GM19099 (cell line): ENCODE measurements around the gene ERCC1.

ENCODE experiments used
- POLR2A ChIP-seq: IDR thresholded peaks from 3 replicates; pipeline ENCODE4 v1.6.1; 2011; ENCODE audit warnings: low read depth; ENCODE audit not compliant: insufficient read length; ENCODE audit errors: extremely low read depth

The ERCC1 gene

DNA sequence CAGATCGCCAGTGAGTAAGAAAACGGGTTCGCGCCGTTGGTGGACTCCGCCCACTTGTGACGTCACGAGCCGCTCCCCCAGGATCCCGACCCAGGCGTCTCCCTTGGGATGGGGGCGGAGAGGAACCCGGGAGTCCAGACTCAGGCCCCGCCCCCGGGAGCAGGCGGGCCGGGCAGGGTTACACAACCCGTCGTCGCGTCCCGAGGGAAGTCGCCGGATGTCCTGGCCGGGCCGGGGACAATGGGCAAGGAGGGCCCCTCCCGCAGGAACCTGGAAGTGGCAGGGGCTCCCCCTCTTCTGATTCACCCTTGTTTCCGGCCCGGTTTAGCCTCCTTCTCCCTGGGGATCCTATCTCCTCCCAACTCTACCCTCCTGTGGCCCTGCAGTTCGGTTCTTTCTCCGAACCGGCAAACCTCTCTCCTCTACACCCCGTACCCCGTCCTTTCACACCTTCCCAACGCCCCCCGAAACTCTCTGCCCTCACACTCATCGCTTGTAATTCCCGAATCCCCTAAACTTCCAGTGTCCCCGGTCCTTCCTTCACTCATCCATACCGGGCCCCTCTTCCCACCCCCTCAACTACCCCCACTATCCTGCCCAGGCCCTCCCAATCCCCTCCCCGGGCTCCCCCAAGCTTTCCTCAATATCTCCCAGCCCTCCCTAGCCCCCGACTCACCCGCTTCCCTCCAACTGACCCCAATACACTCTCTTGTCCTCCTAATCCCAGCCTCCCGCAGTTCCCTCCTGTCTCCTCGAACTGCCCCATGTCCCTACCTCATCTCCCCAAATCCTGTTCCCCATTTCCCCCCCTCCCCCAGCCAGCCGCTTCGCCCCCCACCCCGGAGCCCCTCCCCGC is 20.0 kb upstream of the ERCC1 start:
- TF ChIP-seq POLR2A: peak; percentile 35

DNA sequence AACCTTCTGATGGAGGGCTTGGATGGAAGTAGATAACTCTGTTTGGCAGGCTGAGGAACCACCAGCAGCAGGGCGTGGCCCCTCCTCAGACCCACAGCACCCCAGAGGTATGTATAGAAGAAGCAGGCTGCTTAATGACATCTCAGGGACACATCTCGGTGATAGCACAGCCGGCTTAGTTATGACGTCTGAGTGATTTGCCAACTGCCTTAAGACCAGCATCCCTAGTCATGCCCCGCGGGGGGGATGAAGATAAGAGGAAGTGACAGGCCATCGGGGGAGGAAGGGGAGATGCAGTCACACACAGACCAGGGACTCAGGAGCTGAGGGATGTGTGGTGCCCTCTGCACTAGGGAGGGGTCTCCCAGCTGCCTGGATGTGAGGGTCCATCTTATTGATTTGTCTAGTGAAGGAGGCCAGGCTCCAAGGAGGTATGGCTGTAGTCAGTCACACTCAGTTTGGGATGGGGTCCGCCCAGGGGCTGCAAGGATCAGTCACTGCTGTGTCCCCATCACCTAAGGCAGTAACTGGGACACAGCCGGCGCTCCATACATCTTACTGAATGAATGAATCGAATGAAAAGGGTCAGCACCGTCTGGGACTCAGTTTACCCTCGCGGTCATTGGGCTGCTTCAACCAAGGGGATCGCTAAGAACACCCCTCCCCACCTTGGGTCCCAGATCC is 19.2 kb upstream of the ERCC1 start:
- no peak for TF ChIP-seq POLR2A

DNA sequence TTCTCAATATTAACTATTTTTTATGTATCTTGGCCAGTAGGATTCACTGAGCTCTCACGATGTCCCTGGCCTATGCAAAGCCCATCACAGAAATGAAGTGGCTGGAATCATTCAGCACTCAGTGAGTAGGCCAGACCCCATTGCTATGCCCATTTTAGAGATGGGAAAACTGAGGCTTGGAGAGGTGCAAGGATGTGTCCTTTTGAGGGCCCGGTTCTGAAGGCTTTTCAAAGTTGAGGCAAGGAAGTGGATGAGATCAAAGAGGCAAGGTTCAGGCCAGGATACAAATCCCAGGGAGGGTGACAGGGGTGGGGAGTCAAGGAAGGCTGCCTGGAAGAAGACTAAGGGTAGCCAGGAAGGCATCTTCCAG is 18.7 kb upstream of the ERCC1 start:
- TF ChIP-seq POLR2A: no peak

DNA sequence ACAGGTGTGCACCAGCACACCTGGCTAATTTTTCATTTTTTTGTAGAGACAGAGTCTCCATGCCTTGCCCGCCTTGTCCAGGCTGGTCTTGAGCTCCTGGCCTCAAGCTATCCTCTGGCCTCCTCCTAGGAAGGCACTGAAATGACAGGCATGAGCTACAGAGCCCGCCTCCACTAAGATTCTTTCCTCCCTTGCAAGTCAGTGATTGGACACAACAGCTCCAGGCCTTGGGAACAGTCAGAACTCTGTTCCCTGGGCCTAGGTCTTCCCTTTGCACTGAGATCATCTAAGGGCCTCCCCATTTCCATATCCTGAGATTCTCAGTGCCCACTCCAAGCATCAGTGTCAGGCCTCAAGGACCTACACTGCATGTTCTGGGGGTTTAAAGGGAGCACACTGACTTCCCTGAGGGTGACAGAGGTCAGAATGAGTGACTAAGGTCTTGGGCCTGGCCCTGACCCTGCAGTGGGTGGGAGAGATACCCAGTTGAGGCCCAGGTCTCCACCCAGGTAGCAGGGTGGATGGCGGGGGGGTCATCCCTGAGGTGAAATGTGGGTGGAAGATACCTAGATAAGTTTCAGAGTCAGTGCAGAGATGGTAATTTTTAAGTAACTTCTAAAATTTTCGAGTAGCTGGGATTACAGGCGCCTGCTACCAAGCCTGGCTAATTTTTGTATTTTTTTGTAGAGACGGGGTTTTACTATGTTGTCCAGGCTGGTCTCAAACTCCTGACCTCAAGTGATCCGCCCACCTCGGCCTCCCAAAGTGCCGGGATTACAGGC is 17.3 kb upstream of the ERCC1 start:
- no peak for TF ChIP-seq POLR2A

DNA sequence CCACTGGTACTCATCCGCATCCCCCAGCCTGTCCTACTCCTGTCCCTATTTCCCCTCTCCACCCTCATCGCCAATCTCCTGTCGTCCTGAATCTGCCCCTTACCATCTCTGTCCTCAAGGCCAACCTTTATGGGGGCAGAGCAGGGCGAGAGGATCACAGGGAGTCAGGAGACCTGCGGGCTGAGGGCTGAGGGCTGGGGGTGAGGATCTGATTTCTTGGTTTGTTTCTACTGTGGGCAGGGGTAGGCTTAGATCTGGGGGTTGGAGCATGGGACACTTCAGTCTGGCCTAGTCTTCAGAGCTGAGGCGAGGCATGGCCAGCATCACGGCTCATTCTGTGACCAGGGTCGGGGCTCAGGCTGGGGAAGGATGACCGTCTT is 16.5 kb upstream of the ERCC1 start:
- TF ChIP-seq POLR2A: no peak

DNA sequence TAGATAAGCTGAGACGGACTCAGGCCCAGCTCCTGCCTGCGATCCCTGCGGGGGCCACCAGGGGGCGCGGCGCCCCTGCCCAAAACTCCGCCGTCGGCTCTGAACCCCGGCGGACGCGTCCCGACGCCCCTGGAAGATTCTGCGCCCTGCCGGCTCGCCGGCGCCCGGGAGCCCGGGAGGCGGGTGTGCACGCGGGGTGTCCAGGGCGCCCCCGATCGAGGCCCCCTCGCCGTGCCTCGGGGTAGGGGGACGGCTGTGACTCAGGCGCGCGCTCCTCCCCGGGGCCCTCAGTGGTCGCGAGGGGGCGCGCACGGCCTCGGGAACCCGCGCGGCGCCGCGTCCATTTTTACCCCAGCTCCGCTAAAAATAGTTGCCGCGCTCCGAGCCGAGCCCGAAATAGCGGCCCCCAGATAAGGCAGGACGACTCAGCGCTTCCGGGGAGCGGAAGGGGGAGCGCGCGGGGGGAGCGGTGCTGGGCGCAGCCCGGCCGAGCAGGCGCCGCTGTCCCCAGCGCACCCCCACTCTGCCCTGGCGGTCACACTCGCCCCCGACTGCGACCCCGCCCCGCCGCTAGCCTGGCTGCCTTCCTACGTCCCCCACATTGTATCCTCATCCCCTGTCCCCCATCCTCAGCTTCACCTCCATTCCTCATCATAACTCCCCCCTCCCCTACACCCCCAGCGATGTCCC is 16.0 kb upstream of the ERCC1 start:
- peak; percentile 60 for TF ChIP-seq POLR2A

DNA sequence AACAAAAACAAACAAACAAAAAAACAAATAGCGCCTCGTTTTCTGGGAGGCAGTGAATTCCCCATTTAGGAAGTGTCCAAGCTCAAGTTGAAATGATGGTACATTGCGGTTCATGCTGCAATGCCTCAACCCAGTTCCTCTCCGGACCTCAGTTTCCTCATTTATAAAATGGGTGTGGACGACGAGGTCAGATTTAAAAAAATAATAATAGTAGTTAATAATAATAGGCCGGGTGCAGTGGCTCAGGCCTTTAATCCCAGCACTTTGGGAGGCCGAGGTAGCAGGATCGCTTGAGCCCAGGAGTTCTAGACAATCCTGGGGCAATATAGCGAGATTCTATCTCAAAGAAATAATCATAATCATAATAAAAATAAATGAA is 15.5 kb upstream of the ERCC1 start:
- TF ChIP-seq POLR2A: no peak

DNA sequence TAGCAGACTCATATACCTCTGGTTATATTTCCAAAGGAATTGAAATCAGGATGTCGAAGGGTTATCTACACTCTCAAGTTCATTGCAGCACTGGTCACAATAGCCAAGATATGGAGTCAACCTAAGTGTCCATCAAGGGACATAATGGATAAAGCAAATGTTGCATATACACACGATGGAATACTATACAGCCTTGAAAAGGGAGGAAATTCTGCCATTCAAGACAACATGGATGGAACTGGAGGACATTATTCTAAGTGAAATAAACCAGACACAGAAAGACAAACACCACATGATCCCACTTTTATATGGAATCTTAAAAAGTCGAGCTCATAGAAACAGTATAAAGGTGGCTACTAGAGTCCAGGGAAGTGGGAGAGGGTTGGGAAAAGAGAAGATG is 13.6 kb upstream of the ERCC1 start:
- TF ChIP-seq POLR2A: no peak

DNA sequence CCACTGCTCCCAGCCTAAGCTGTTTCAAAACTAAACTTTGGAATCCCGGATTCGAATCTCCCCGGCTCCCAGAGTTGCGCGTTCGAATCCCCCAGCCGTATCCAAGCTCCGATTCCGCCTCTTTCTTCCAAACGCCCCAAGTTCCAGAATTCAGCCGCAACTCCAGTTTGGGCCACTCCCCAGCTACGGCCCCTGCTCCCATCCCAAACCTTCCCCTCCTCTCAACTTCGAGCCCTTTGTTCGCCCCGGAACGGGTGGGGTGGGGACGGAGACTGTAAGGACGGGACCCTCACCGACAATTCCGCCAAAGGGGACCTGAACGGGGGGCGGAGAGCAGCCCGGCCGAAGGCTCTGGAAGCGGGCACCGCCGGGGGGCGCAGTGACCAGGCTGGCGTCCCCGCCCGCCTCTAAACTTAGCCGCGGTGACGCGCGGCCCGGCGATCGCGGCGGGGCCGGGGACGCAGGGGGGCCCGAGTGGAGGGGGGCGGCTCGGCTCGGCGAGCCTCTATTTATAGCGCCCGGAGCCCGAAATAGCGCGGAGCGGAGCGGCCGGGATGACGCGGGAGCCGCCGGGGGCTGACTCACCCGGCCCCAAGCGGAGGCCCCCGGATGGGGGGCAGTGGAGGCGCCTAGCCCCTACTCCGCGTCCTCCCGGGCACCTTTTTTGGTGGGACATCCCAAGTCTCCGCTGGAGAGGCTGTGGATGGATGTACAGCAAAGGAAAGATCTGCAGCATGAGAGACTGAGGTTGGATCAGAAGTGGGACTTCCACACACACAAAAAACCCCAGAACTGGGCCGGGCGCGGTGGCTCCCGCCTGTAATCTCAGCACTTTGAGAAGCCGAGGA is 4.9 kb upstream of the ERCC1 start:
- TF ChIP-seq POLR2A: no peak

DNA sequence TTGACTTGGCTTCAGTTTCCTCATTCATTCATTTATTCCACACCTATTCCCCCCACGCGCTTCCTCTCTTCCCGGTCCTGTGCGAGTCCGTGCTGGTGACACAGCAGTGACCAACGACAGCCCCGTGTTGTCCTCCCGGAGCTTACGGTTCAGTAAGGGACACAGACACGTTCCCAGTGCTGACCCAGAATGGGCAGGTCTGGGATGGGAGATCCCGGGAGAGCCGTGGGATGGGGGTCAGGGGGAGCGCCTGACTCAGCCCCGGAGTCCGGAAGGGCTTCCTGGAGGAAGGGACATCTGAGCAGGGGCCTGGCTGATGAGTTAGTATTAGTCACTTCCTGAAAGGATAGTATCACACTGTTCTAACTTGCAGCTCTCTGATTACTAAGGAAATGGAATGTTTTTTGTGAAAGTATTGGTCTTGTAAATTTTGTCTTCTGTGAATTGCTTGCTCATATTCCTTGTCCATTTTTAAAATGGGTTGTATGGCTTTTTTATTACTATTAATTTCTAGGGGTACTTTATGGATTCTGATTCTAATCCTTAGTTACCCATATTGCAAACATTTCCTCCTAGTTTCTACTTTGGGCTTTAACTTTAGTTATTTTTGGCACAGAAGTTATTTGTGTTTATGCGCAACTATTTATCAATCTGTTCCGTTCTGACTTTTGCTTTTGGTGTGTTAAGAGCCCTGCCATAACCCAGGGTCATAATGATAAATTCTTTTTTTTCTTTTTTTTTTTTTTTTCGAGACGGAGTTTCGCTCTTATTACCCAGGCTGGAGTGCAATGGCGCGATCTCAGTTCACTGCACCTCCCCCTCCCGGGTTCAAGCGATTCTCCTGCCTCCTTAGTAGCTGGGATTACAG is 708 bp upstream of the ERCC1 start:
- no peak for TF ChIP-seq POLR2A

DNA sequence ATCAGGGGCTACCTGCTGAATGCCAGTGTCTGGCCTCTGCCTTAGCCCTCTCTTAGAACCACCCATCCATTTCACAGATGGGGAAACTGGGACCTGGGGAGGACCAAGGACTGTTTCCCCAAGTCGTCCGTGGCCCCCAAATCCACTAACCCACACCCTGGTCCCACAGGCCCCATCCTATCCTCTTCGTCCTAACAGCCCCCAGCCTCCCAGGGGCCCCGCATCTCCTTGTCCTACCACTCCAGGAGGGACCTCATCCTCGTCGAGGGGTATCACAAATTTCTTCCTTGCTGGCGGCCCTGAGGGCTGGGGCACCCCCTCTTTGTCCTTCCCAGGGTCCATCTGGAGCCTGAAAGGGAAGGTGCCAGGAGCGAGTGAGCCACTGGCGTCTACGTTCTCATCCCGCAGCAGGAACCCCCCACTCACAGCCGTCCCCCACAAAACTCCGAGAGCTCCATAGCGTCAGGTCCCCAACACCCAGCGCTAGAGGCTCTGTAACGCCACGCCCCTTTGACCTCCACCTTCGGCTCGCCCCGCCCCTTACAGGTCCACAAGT is 606 bp downstream of the ERCC1 start:
- no peak for TF ChIP-seq POLR2A

DNA sequence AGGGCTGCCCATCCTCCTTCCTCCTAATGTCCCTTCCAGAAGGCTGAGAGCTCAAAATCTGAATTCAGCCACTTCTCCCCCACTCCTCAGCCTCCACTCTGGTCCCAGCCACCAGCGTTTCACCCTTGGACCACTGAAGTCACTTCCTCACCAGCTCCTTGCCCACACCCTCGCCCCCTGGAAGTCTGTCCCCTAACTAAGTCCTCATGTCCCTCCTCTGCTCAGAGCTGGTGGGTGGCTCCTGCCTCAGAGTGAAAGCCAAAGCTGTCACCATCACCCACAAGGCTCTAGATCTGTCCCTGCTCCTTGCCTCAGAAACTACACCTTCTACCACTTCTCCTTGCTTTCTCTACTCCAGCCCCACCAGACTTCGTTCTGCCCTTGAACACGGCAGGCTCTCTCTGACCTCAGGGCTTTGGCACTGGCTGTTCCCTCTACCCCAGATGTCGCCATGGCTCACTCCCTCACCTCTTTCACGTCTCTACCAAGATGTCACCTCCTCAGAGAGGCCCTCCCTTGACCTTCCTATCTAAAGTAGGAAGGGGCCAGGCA is 1.7 kb downstream of the ERCC1 start:
- no peak for TF ChIP-seq POLR2A

DNA sequence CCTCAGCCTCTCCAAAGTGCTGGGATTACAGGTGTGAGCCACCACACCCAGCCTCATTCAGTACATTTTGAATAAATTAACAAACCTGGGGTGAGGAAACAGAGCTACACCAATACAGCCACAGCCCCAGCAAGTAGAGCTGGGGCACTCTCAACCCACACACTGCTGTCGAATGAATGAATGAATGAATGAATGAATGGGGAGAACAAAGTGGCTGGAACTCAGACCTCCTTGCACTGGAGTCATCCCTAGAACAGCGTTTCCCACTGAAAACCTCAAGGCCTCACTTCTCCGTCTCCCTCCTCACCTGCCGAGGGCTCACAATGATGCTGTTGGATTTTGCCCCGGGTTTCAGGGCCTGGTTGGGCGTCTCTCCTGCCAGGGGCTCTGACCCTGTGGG is 2.8 kb downstream of the ERCC1 start:
- no peak for TF ChIP-seq POLR2A
